Suppressor macrophage treated with lipopolysaccharide for 4 hours (primary cell): ENCODE data around the gene RRAS.

ENCODE experiments used
- DNase-seq: peaks from one replicate; pipeline ENCODE4 v3.0.0-alpha.2; 2020

Gene RRAS

GRCh38 chr19:49676784-49677230 is 36.9 kb upstream of the RRAS start:
- DNase-seq = peak; percentile 100

- DNase-seq = peak; percentile 95
Observed at GRCh38 chr19:49676136-49676783, 36.3 kb upstream of the RRAS start.

GRCh38 chr19:49672131-49672919 is 32.4 kb upstream of the RRAS start:
- DNase-seq = peak; percentile 81

GRCh38 chr19:49669516-49669915 is 29.6 kb upstream of the RRAS start:
- peak; percentile 32 for DNase-seq

GRCh38 chr19:49667473-49667872 is 27.5 kb upstream of the RRAS start:
- DNase-seq = no peak

GRCh38 chr19:49666120-49666444 is 26.1 kb upstream of the RRAS start:
- DNase-seq = no peak

- peak; percentile 98 for DNase-seq
Observed at GRCh38 chr19:49665351-49666119, 25.6 kb upstream of the RRAS start, which contains the start of the genes BCL2L12 and IRF3. TSS of gene BCL2L12 (plus strand) at chr19:49665933. CDS start at chr19:49666693, 760 bp downstream. TSS of gene IRF3 (minus strand) at chr19:49665857. CDS start at chr19:49664838, 1,019 bp downstream.

- no peak for DNase-seq
Observed at GRCh38 chr19:49665036-49665350, 25.1 kb upstream of the RRAS start.

- peak; percentile 84 for DNase-seq
Observed at GRCh38 chr19:49664171-49665035, 24.5 kb upstream of the RRAS start.

GRCh38 chr19:49663224-49663623 is 23.3 kb upstream of the RRAS start:
- no peak for DNase-seq

GRCh38 chr19:49662011-49662410 is 22.1 kb upstream of the RRAS start:
- no peak for DNase-seq

- DNase-seq = no peak
Observed at GRCh38 chr19:49660338-49660961, 20.5 kb upstream of the RRAS start.

GRCh38 chr19:49658566-49659442 is 18.9 kb upstream of the RRAS start:
- DNase-seq = no peak

- DNase-seq = no peak
Observed at GRCh38 chr19:49658139-49658517, 18.2 kb upstream of the RRAS start.

GRCh38 chr19:49657493-49658138 is 17.7 kb upstream of the RRAS start:
- no peak for DNase-seq

GRCh38 chr19:49656456-49657109 is 16.6 kb upstream of the RRAS start:
- no peak for DNase-seq

GRCh38 chr19:49655570-49656455 is 15.9 kb upstream of the RRAS start:
- DNase-seq = no peak

GRCh38 chr19:49654581-49654980 is 14.6 kb upstream of the RRAS start:
- DNase-seq = no peak

- DNase-seq = no peak
Observed at GRCh38 chr19:49653466-49653806, 13.5 kb upstream of the RRAS start.
